Brain microvascular endothelial cell (primary cell): Measurements from ENCODE around the gene SASH1.

Source experiments
- DNase-seq: peaks from one replicate; pipeline ENCODE4 v3.0.0-alpha.2; 2020
- H3K27ac ChIP-seq: fragments of 250-450 bp; sonication (Bioruptor Pico); 2 replicates; pipeline ENCODE4 v1.5.1; 2020; ENCODE audit warnings: mild to moderate bottlenecking, moderate library complexity
- H3K27me3 ChIP-seq: fragments of 250-450 bp; sonication (Bioruptor Pico); replicated peaks from 2 replicates; pipeline ENCODE4 v1.5.1; 2020; ENCODE audit warnings: mild to moderate bottlenecking
- H3K36me3 ChIP-seq: fragments of 250-450 bp; sonication (Bioruptor Pico); replicated peaks from 2 replicates; pipeline ENCODE4 v1.5.1; 2020; ENCODE audit warnings: mild to moderate bottlenecking
- H3K4me3 ChIP-seq: 2 replicates; pipeline ENCODE4 v1.5.1; 2011; ENCODE audit warnings: low read depth, mild to moderate bottlenecking, control low read depth, low read length, moderate library complexity
- CTCF ChIP-seq: IDR thresholded peaks from 2 replicates; pipeline ENCODE4 v1.5.1; 2011; ENCODE audit warnings: low read depth, mild to moderate bottlenecking, moderate library complexity, low read length, control low read depth, inconsistent platforms; ENCODE audit errors: missing control alignments
- in situ Hi-C: cut with HindIII; loops from 2 replicates; pipeline ENCODE4 v1.10.0; 2017; ENCODE audit warnings: low sequenced_read_pairs, low pct_ligation_motif_present

The SASH1 gene

GRCh38 chr6:148446681-148447080 lies 104.0 kb downstream of the SASH1 start:
- in situ Hi-C loops: no loop called here
- Histone ChIP-seq H3K27me3 (no peaks in the 10 kb centered on the region), H3K27ac (no peak overlapping the region), H3K4me3 (no peak overlapping the region), H3K36me3 (no peaks in the 10 kb centered on the region)
- TF ChIP-seq CTCF: no peak
- no peak for DNase-seq

DNA sequence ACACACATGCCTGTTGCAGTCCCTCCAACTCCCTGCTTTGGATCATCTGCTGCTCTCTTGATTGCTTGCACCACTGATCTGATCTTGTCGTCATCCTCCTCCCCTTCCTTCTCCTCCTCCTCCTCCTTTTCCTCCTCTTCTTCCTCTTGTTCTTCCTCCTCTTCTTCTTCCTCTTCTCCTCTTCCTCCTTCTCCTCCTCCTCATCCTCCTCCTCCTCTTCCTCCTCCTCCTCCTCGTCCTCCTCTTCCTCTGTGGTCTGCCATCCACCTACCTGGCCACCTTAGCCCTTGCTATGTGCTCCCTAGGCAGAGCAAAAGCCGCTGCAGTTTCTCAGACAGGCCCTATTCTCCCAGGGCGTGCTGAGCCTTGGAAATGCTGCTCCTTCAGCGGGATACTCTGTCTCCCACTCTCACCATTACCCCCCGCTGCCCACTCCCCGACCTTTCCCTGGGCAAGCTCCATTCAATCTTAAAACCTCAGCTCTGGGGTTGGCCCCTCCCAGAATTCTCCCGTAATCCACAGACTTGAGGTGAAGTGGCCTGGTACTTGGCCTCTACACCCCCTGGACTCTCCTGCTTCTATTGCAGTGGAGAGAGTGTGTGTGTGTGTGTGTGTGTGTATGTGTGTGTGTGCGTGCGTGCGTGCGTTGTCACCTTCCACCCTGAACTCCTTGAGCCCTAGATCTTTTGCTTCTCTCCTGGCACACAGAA lies 105.0 kb downstream of the SASH1 start:
- no peak overlapping the region for H3K4me3 ChIP-seq
- DNase-seq: no peak
- H3K36me3 ChIP-seq: no peaks in the 10 kb centered on the region
- in situ Hi-C loops: no loop called here
- H3K27ac ChIP-seq: no peak overlapping the region
- no peak for TF ChIP-seq CTCF
- no peaks in the 10 kb centered on the region for H3K27me3 ChIP-seq

- H3K27ac ChIP-seq: no peak overlapping the region
- DNase-seq: no peak
- H3K27me3 ChIP-seq: no peaks in the 10 kb centered on the region
- no peaks in the 10 kb centered on the region for H3K36me3 ChIP-seq
- no peak overlapping the region for H3K4me3 ChIP-seq
- TF ChIP-seq CTCF: no peak
- in situ Hi-C loops: no loop called here
Observed at GRCh38 chr6:148448369-148449012, 105.9 kb downstream of the SASH1 start.

GRCh38 chr6:148450866-148451265 lies 108.2 kb downstream of the SASH1 start:
- H3K27me3 ChIP-seq: no peaks in the 10 kb centered on the region
- no peak overlapping the region for H3K27ac ChIP-seq
- in situ Hi-C loops: loop anchor here (25.0 kb wide), 1 partner anchor 264 kb away; no protein-coding TSS in a partner anchor
- no peaks in the 10 kb centered on the region for H3K36me3 ChIP-seq
- H3K4me3 ChIP-seq: no peak overlapping the region
- DNase-seq: no peak
- no peak for TF ChIP-seq CTCF

DNA sequence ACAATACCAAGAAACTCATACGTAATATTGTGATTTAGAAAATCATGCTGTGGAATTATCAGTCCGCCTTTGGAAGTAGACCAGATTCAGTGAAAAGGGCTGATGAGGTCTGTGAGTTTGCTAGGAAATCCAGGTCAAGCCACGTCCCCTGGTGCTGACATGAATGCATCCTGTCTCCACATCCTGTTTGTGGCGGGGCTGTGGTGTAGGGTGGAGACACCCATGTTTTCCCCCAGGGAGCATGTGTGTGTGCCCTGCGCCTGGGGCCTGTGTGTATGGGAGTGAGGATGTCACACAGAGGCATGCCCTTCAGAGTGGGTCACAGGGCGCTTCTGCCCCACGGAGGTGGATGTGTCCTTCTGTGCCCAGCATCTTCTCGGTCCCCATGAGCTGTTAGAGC lies 109.1 kb downstream of the SASH1 start:
- Histone ChIP-seq H3K36me3 (no peaks in the 10 kb centered on the region), H3K27ac (no peak overlapping the region), H3K27me3 (no peaks in the 10 kb centered on the region), H3K4me3 (no peak overlapping the region)
- TF ChIP-seq CTCF: no peak
- no peak for DNase-seq
- in situ Hi-C loops: loop anchor here (25.0 kb wide), 1 partner anchor 264 kb away; no protein-coding TSS in a partner anchor
